HepG2 (cell line): ENCODE results near the gene TMCC1. TPM values are rescaled to one million over a fixed set of nuclear protein-coding genes. Genes with fewer than 3 reads are reported as not detected.
A peak's percentile ranks its signal among the peaks of the same experiment; 100 is the strongest.

Experiments
- ARHGAP35 ChIP-seq: sonication (generic); formaldehyde crosslinking; IDR thresholded peaks from 2 replicates; pipeline ENCODE4 v1.9.0; 2022; ENCODE audit warnings: mild to moderate bottlenecking, inconsistent platforms, moderate library complexity, missing genetic modification reagents, borderline replicate concordance
- ATF4 ChIP-seq, 2 experiments: fragments of 450-650 bp in 1 of 2; sonication (generic) in 1 of 2; formaldehyde crosslinking; IDR thresholded peaks; 2 replicates each; pipeline versions ENCODE4 v1.5.0 to v1.8.0; 2020 to 2022; ENCODE audit warnings: mild to moderate bottlenecking in 1 of 2, missing genetic modification reagents in 1 of 2
- BHLHE40 ChIP-seq: IDR thresholded peaks from 2 replicates; pipeline ENCODE4 v1.6.1; 2011; ENCODE audit warnings: low read length, improper control_type of control experiment
- ETV5 ChIP-seq: IDR thresholded peaks from 2 replicates; pipeline ENCODE4 v1.6.1; 2018; ENCODE audit warnings: missing biosample characterization, missing genetic modification reagents, inconsistent platforms, borderline replicate concordance
- HMGXB4 ChIP-seq, 2 experiments: sonication (generic) in 1 of 2; formaldehyde crosslinking in 1 of 2; IDR thresholded peaks; 2 replicates each; pipeline versions ENCODE4 v1.4.0 to v1.6.1; 2018 to 2020; ENCODE audit warnings: missing genetic modification reagents in 2 of 2, borderline replicate concordance in 1 of 2, low read depth in 1 of 2, mild to moderate bottlenecking in 1 of 2, missing biosample characterization in 1 of 2
- HNF1B ChIP-seq: sonication (generic); formaldehyde crosslinking; IDR thresholded peaks from 2 replicates; pipeline ENCODE4 v1.5.1; 2020; ENCODE audit warnings: mild to moderate bottlenecking, moderate library complexity, missing genetic modification reagents
- KLF16 ChIP-seq, 2 experiments: sonication (generic) in 1 of 2; formaldehyde crosslinking in 1 of 2; IDR thresholded peaks; 2 replicates each; pipeline versions ENCODE4 v1.6.1 to v1.8.0; 2016 to 2023; ENCODE audit warnings: missing genetic modification reagents in 2 of 2, missing compliant biosample characterization in 1 of 2
- RFX3 ChIP-seq: IDR thresholded peaks from 2 replicates; pipeline ENCODE4 v1.6.1; 2016; ENCODE audit warnings: missing biosample characterization, missing genetic modification reagents
- TRIM22 ChIP-seq: fragments of 450-650 bp; IDR thresholded peaks from 2 replicates; pipeline ENCODE4 v1.6.1; 2017
- ZKSCAN5 ChIP-seq: sonication (generic); formaldehyde crosslinking; IDR thresholded peaks from 2 replicates; pipeline ENCODE4 v1.5.1; 2020; ENCODE audit warnings: mild to moderate bottlenecking, missing genetic modification reagents
- ZMAT3 ChIP-seq: sonication (generic); formaldehyde crosslinking; conservative IDR thresholded peaks from 2 replicates; pipeline ENCODE4 v1.7.0; 2021; ENCODE audit warnings: missing genetic modification reagents
- ZMYM2 ChIP-seq: sonication (generic); formaldehyde crosslinking; IDR thresholded peaks from 2 replicates; pipeline ENCODE4 v1.8.0; 2022; ENCODE audit warnings: mild to moderate bottlenecking, missing genetic modification reagents
- ZNF430 ChIP-seq: sonication (generic); formaldehyde crosslinking; IDR thresholded peaks from 2 replicates; pipeline ENCODE4 v1.9.0; 2021; ENCODE audit warnings: mild to moderate bottlenecking, missing genetic modification reagents
- ZNF605 ChIP-seq: sonication (generic); formaldehyde crosslinking; IDR thresholded peaks from 2 replicates; pipeline ENCODE4 v1.8.0; 2022; ENCODE audit warnings: mild to moderate bottlenecking, missing genetic modification reagents
- polyA plus RNA-seq, 8 experiments: library from polyadenylated mRNA; depleted of rRNA in 3 of 8; stranded (reverse) in 7 of 8; unstranded in 1 of 8; fragments of >200 nt; fragmentation: Illumina TruSeq in 4 of 8; extraction: Trizol in 4 of 8; gene quantifications; 2 replicates each; pipeline versions ENCODE4 v1.2.1 to v1.2.3, GENCODE V29; 2011 to 2016; ENCODE audit warnings: low read depth in 4 of 8, missing spikeins in 1 of 8, mixed read lengths in 1 of 8; ENCODE audit not compliant: insufficient read depth in 1 of 8
- total RNA-seq, 5 experiments: library from RNA; depleted of rRNA; stranded (reverse); fragments of >200 nt; fragmentation: Illumina TruSeq; extraction: Trizol; gene quantifications; 2 replicates each; pipeline ENCODE4 v1.2.3, GENCODE V29; 2016; ENCODE audit warnings: low read depth in 1 of 5

TMCC1 gene
- total and polyA plus RNA-seq, 2 of the 13 experiments (the other 11 are each of a cell fraction or from before 2014, with no cell fraction given): 12.1 to 264 TPM

GRCh38 chr3:129626744-129627349, 266.7 kb downstream of the TMCC1 start (continued):
- TF ChIP-seq HMGXB4 (CRISPR knock-in tag; IDR thresholded peaks at IDR 0.05; ENCODE audit: borderline replicate concordance in 1 of 2, low read depth in 1 of 2): peak in 1 of 2 experiments; percentile 65; a peak in 3 of 4 replicates
- TF ChIP-seq ZNF605 (CRISPR knock-in tag): peak; percentile 85
- TF ChIP-seq ZMYM2 (CRISPR knock-in tag): peak; percentile 73; the same call in 1 of the 2 replicates
- TF ChIP-seq ZKSCAN5: no peak
- peak; percentile 7; the same call in 1 of the 2 replicates for TF ChIP-seq BHLHE40
- TF ChIP-seq TRIM22: no peak
- peak; percentile 100 for TF ChIP-seq ETV5
- TF ChIP-seq ATF4 (CRISPR knock-in tag; IDR thresholded peaks at IDR 0.05): no peak
- peak; percentile 84; the same call in 1 of the 2 replicates for TF ChIP-seq ZNF430 (CRISPR knock-in tag)
- TF ChIP-seq HNF1B (CRISPR knock-in tag): peak; percentile 86
- peak; percentile 86; the same call in 1 of the 2 replicates for TF ChIP-seq ARHGAP35 (CRISPR knock-in tag)
- TF ChIP-seq RFX3 (CRISPR knock-in tag): 0 out of 2 replicates have a peak, but pooled peaks have one; percentile 44
- TF ChIP-seq KLF16 (CRISPR knock-in tag; IDR thresholded peaks at IDR 0.05): peak in 1 of 2 experiments; percentile 88; a peak in 2 of 4 replicates
- TF ChIP-seq ZMAT3: peak; percentile 81; the same call in 1 of the 2 replicates
